AG04449 (cell line): ENCODE results near the gene YAF2.
"Not testable (repeated sequence)": the region's sequence is repeated elsewhere in the genome, so short reads cannot be mapped to it uniquely, and the experiment has no call there.

ENCODE experiments used
- CTCF ChIA-PET: fragments of 350-600 bp; formaldehyde crosslinking; extraction: SDS; loops from one replicate; lab custom pipeline; 2021; ENCODE audit warnings: antibody characterized with exemption; lab: Yijun Ruan, JAX
- POLR2A ChIA-PET: fragments of 400-600, 350-600 bp; formaldehyde crosslinking; extraction: SDS; loops from one replicate; lab custom pipeline; 2020; ENCODE audit warnings: antibody characterized with exemption, inconsistent platforms; lab: Yijun Ruan, JAX
- DNase-seq: peaks from one replicate; pipeline ENCODE4 v3.0.0-alpha.2; 2010; ENCODE audit warnings: low read depth, low spot score
- H3K4me3 ChIP-seq: 2 replicates; pipeline ENCODE4 v1.5.1; 2011; ENCODE audit warnings: low read depth, mild to moderate bottlenecking, control low read depth, low read length
- CTCF ChIP-seq: IDR thresholded peaks from one replicate; pipeline ENCODE4 v1.5.1; 2011; ENCODE audit warnings: mild to moderate bottlenecking, moderate library complexity, low read length, control low read depth, inconsistent platforms; ENCODE audit not compliant: insufficient read depth; ENCODE audit errors: missing control alignments

The YAF2 gene

GRCh38 chr12:42192686-42193085 is 45.4 kb downstream of the YAF2 start:
- H3K4me3 ChIP-seq = no peak overlapping the region
- ChIA-PET CTCF (no interaction called here), POLR2A (no interaction called here)
- DNase-seq = no peak
- no peak for TF ChIP-seq CTCF

- POLR2A ChIA-PET = no interaction called here
- DNase-seq = no peak
- TF ChIP-seq CTCF = no peak
- CTCF ChIA-PET = no interaction called here
- H3K4me3 ChIP-seq = no peak overlapping the region
These were observed 45.8 kb downstream of the YAF2 start for GRCh38 chr12:42192258-42192657.

DNA sequence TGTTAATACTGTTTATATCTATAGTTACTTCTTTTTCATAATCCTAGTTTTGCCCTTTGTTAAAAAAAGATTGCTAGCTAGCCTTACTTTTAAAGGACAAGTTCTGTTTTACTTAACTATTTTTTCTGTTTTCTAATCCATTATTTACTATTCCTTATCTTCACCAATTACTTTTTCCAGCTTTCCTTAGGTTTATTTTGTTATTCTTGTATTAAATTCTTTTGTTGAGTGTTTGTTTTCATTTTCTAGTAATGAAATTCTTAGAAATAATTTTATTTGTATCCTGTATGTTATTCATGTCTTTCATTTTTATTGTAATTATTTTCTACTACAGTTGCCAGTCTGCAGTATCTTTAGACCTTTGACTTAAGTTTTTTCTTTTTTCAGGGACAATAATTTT is 47.7 kb downstream of the YAF2 start:
- no peak for DNase-seq
- no peak overlapping the region for H3K4me3 ChIP-seq
- CTCF ChIA-PET = interaction anchor here (0.9 kb wide), 1 partner anchor 182 kb away, joined by 3 read pairs; no protein-coding TSS in a partner anchor
- POLR2A ChIA-PET = no interaction called here
- no peak for TF ChIP-seq CTCF

DNA sequence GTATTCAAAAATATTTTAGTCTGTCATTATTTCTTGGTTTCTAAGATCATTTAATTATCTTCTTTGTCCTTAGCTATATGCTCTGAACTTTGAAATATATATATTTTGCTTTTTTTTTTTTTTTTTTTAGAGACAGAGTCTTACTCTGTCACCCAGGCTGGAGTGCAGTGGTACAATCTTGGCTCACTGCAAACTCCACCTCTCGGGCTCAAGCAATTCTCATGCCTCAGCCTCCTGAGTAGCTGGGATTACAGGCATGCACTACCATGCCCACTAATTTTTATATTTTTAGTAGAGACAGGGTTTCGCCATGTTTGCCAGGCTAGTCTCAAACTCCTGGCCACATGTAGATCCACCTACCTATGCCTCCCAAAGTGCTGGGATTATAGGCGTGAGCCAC is 49.8 kb downstream of the YAF2 start:
- CTCF ChIA-PET = interaction anchor here (1.0 kb wide), 1 partner anchor 12 kb away, joined by 3 read pairs; no protein-coding TSS in a partner anchor
- POLR2A ChIA-PET, H3K4me3 ChIP-seq, DNase-seq: not testable (repeated sequence)

DNA sequence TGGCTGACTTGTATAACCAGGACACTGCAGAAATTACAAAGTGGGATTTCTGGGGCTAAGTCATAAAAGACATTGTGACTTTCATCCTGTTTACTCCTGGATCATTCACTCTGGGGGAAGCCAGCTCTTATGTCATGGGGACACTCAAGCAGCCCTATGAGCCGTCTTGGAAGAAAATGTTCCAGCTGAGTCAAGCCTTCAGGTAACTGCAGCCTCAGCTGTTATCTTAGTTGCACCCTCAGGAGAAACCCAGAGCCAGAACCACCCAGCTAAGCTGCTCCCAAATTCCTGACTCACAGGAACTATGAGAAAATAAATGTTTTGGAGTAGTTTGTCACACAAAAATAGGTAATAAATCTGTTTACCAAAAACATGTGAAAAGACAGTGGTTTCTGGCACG is 50.2 kb downstream of the YAF2 start:
- TF ChIP-seq CTCF = no peak

DNA sequence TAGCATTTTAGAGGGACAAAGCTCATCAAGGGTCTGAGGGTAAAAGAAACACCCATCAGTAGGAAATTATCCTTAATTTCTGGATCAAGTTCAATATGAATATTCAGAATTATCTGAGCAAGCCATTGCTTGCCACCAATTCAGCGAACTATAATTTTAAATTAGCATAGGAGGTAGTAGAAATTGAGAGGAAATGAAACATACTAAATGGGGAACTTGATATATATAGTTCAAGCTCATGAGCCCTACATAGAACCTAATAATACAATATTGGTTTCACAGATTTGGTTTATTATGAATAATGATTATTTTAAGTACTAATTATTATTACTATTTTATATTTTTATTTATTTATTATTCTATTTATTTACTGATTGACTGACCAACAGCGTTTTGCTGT is 51.3 kb downstream of the YAF2 start:
- H3K4me3 ChIP-seq = no peak overlapping the region
- TF ChIP-seq CTCF = no peak
- POLR2A ChIA-PET = no interaction called here
- no peak for DNase-seq
- CTCF ChIA-PET = interaction anchor here (1.1 to 1.2 kb wide), 2 partner anchors 10 to 13 kb away, joined by 4 read pairs; no protein-coding TSS in a partner anchor

More for the DNA sequence above, 50.2 kb downstream of the YAF2 start:
- no peak for DNase-seq
- CTCF ChIA-PET = interaction anchor here (1.0 kb wide), 1 partner anchor 12 kb away, joined by 3 read pairs; no protein-coding TSS in a partner anchor
- POLR2A ChIA-PET = no interaction called here
- no peak overlapping the region for H3K4me3 ChIP-seq

DNA sequence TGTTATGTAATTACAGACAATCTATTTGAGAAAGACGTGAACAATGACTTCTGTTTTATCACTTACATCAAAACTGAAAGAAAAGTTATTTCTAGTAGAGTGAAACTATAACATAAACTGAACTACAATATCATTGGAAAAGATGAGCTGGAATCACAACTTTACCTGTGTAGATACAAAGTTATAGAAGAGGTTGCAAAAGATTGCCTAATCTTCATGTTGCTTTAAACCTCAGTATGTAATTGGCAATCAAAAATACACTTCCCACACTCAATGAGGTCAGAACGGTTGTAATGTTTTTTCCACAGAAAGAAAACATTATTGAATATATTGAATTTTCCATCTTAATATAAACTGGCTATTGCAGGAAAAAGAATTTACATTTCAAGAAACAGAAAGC is 55.7 kb downstream of the YAF2 start:
- DNase-seq = no peak
- ChIA-PET CTCF (no interaction called here), POLR2A (no interaction called here)
- no peak for TF ChIP-seq CTCF
- no peak overlapping the region for H3K4me3 ChIP-seq
